Thymus (tissue), 11 donors: Measurements from ENCODE around the gene PTPRR. TPM values are rescaled to one million over a fixed set of nuclear protein-coding genes. Genes with fewer than 3 reads are reported as not detected.

Source experiments
- DNase-seq, 9 donors: peaks; one replicate each; pipeline ENCODE4 v3.0.0-alpha.2; 2013; ENCODE audit warnings: low spot score in 9 of 9, low read depth in 6 of 9, missing footprints in 1 of 9
- H3K27ac ChIP-seq, 2 donors: one replicate each; pipeline ENCODE4 v1.5.1; 2013; ENCODE audit warnings: control low read depth in 1 of 2, low read depth in 1 of 2, low read length in 1 of 2, mild to moderate bottlenecking in 1 of 2, moderate library complexity in 1 of 2
- H3K27me3 ChIP-seq, 2 donors: one replicate each; pipeline ENCODE4 v1.5.1; 2013; ENCODE audit warnings: low read length in 1 of 2; ENCODE audit not compliant: control insufficient read depth in 2 of 2, insufficient read depth in 1 of 2
- H3K36me3 ChIP-seq, 2 donors: one replicate each; pipeline ENCODE4 v1.5.1; 2013; ENCODE audit warnings: low read length in 1 of 2, mild to moderate bottlenecking in 1 of 2, moderate library complexity in 1 of 2; ENCODE audit not compliant: control insufficient read depth in 2 of 2, insufficient read depth in 2 of 2
- H3K4me1 ChIP-seq, 2 donors: one replicate each; pipeline ENCODE4 v1.5.1; 2013; ENCODE audit warnings: low read length in 2 of 2; ENCODE audit not compliant: control insufficient read depth in 2 of 2, insufficient read depth in 2 of 2
- H3K4me3 ChIP-seq, 2 donors: one replicate each; pipeline ENCODE4 v1.5.1; 2013; ENCODE audit warnings: low read length in 2 of 2, control low read depth in 1 of 2, mild to moderate bottlenecking in 1 of 2
- H3K9me3 ChIP-seq, 2 donors: one replicate each; pipeline ENCODE4 v1.5.1; 2013; ENCODE audit warnings: low read length in 1 of 2, mild to moderate bottlenecking in 1 of 2; ENCODE audit not compliant: control insufficient read depth in 2 of 2, insufficient read depth in 1 of 2
- WGBS: extraction: QIAGEN DNeasy Blood & Tissue Kit; methylation state at CpG from one replicate; pipeline ENCODE4 v1.1.7; 2013; 5-methylcytosine and 5-hydroxymethylcytosine counted together
- polyA plus RNA-seq: library from polyadenylated mRNA; stranded (reverse); fragments of 200-250 nt; gene quantifications from one replicate; pipeline ENCODE4 v1.2.3, GENCODE V29; 2013
- total RNA-seq: library from RNA; stranded (reverse); fragments of 120-200 nt; gene quantifications from one replicate; pipeline ENCODE4 v1.2.4, GENCODE V29; 2013
- donor health status: healthy.

Gene PTPRR
- total and polyA plus RNA-seq, 2 donors: 0.21 to 0.38 TPM

- no peaks in the 10 kb centered on the region for H3K36me3 ChIP-seq
- no peak for DNase-seq
- 87% methylated on average over 2 of the region's 2 CpGs for WGBS
- H3K4me1 ChIP-seq: peaks cover 0 to 2% of the 10 kb centered on the region in 2 donors
- H3K27ac ChIP-seq: no peak overlapping the region
- no peak overlapping the region for H3K4me3 ChIP-seq
- H3K27me3 ChIP-seq: no peaks in the 10 kb centered on the region
- no peaks in the 10 kb centered on the region for H3K9me3 ChIP-seq
Measured at GRCh38 chr12:70648831-70649230, 271.7 kb downstream of the PTPRR start.

GRCh38 chr12:70648191-70648590 is 272.3 kb downstream of the PTPRR start:
- 98% methylated on average over 2 of the region's 2 CpGs for WGBS

GRCh38 chr12:70646850-70647249 is 273.7 kb downstream of the PTPRR start:
- H3K27me3 ChIP-seq: no peaks in the 10 kb centered on the region
- no peaks in the 10 kb centered on the region for H3K36me3 ChIP-seq
- no peaks in the 10 kb centered on the region for H3K9me3 ChIP-seq
- WGBS: 88% methylated on average over 1 of the region's 1 CpG
- peaks cover 0 to 2% of the 10 kb centered on the region in 2 donors for H3K4me1 ChIP-seq
- no peak overlapping the region for H3K4me3 ChIP-seq
- H3K27ac ChIP-seq: no peak overlapping the region
- no peak for DNase-seq

More at GRCh38 chr12:70648191-70648590, 272.3 kb downstream of the PTPRR start:
- Histone ChIP-seq H3K4me1 (peaks cover 0 to 2% of the 10 kb centered on the region in 2 donors), H3K9me3 (no peaks in the 10 kb centered on the region), H3K4me3 (no peak overlapping the region), H3K36me3 (no peaks in the 10 kb centered on the region), H3K27ac (no peak overlapping the region), H3K27me3 (no peaks in the 10 kb centered on the region)
- DNase-seq: no peak

- DNase-seq: peak in 3 of 9 donors; percentile 7 to 49 (median 13)
- H3K9me3 ChIP-seq: no peaks in the 10 kb centered on the region
- no peaks in the 10 kb centered on the region for H3K36me3 ChIP-seq
- no peak overlapping the region for H3K4me3 ChIP-seq
- WGBS: 35% methylated on average over 10 of the region's 10 CpGs
- H3K27me3 ChIP-seq: no peaks in the 10 kb centered on the region
- H3K4me1 ChIP-seq: peaks cover 0 to 2% of the 10 kb centered on the region in 2 donors
- H3K27ac ChIP-seq: no peak overlapping the region
Measured at GRCh38 chr12:70645494-70646317, 274.8 kb downstream of the PTPRR start.

GRCh38 chr12:70644861-70645260 is 275.7 kb downstream of the PTPRR start:
- Histone ChIP-seq H3K9me3 (no peaks in the 10 kb centered on the region), H3K4me3 (no peak overlapping the region), H3K4me1 (peaks cover 0 to 2% of the 10 kb centered on the region in 2 donors), H3K27ac (no peak overlapping the region), H3K36me3 (no peaks in the 10 kb centered on the region), H3K27me3 (no peaks in the 10 kb centered on the region)
- no peak for DNase-seq
- WGBS: 90% methylated on average over 2 of the region's 2 CpGs

GRCh38 chr12:70643939-70644338 is 276.6 kb downstream of the PTPRR start:
- no peaks in the 10 kb centered on the region for H3K36me3 ChIP-seq
- 93% methylated on average over 3 of the region's 3 CpGs for WGBS
- no peak overlapping the region for H3K27ac ChIP-seq
- H3K27me3 ChIP-seq: no peaks in the 10 kb centered on the region
- H3K9me3 ChIP-seq: no peaks in the 10 kb centered on the region
- H3K4me1 ChIP-seq: peaks cover 0 to 2% of the 10 kb centered on the region in 2 donors
- H3K4me3 ChIP-seq: no peak overlapping the region
- no peak for DNase-seq

- WGBS: 89% methylated on average over 2 of the region's 2 CpGs
- no peaks in the 10 kb centered on the region for H3K36me3 ChIP-seq
- no peak overlapping the region for H3K4me3 ChIP-seq
- H3K27ac ChIP-seq: no peak overlapping the region
- DNase-seq: no peak
- peaks cover 0 to 2% of the 10 kb centered on the region in 2 donors for H3K4me1 ChIP-seq
- H3K27me3 ChIP-seq: no peaks in the 10 kb centered on the region
- H3K9me3 ChIP-seq: no peaks in the 10 kb centered on the region
Measured at GRCh38 chr12:70641691-70642090, 278.8 kb downstream of the PTPRR start.

- no peaks in the 10 kb centered on the region for H3K36me3 ChIP-seq
- H3K27me3 ChIP-seq: no peaks in the 10 kb centered on the region
- no peak for DNase-seq
- no peak overlapping the region for H3K27ac ChIP-seq
- WGBS: 95% methylated on average over 1 of the region's 1 CpG
- no peak overlapping the region for H3K4me3 ChIP-seq
- no peaks in the 10 kb centered on the region for H3K9me3 ChIP-seq
- no peaks in the 10 kb centered on the region for H3K4me1 ChIP-seq
Measured at GRCh38 chr12:70640901-70641300, 279.6 kb downstream of the PTPRR start.

GRCh38 chr12:70639535-70639934 is 281.0 kb downstream of the PTPRR start:
- Histone ChIP-seq H3K4me1 (no peaks in the 10 kb centered on the region), H3K4me3 (no peak overlapping the region), H3K27ac (no peak overlapping the region), H3K36me3 (no peaks in the 10 kb centered on the region), H3K27me3 (no peaks in the 10 kb centered on the region), H3K9me3 (no peaks in the 10 kb centered on the region)
- no peak for DNase-seq
- WGBS: 94% methylated on average over 2 of the region's 2 CpGs
